HS-5 (cell line): ENCODE results near the gene CTH.
A peak's percentile ranks its signal among the peaks of the same experiment; 100 is the strongest.
"Not testable (repeated sequence)": the region's sequence is repeated elsewhere in the genome, so short reads cannot be mapped to it uniquely, and the experiment has no call there.

Source experiments
- DNase-seq: peaks from one replicate; pipeline ENCODE4 v3.0.0-alpha.2; 2012; ENCODE audit warnings: low read depth

CTH gene

GRCh38 chr1:70455291-70455690, 44.2 kb downstream of the CTH start:
- no peak for DNase-seq

DNA sequence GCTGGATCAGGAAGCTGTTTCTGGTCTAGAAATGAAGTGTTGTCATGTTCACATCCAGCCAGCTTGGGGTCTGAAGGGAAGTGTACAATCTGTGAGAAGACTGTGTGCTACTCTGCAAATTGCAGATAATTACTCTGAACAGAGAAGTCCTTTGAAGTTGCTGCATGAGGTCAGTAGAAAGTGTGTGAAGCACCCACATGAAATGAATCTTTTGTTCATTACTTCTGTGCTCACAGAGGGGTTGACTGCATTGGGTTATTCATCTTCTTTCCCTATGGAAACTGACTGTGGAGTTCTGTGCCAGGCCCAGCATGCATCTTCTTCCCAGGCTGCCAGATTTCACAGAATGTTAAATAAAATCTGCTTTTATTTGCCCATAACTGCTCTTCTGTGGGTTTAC, 47.1 kb downstream of the CTH start:
- no peak for DNase-seq

DNA sequence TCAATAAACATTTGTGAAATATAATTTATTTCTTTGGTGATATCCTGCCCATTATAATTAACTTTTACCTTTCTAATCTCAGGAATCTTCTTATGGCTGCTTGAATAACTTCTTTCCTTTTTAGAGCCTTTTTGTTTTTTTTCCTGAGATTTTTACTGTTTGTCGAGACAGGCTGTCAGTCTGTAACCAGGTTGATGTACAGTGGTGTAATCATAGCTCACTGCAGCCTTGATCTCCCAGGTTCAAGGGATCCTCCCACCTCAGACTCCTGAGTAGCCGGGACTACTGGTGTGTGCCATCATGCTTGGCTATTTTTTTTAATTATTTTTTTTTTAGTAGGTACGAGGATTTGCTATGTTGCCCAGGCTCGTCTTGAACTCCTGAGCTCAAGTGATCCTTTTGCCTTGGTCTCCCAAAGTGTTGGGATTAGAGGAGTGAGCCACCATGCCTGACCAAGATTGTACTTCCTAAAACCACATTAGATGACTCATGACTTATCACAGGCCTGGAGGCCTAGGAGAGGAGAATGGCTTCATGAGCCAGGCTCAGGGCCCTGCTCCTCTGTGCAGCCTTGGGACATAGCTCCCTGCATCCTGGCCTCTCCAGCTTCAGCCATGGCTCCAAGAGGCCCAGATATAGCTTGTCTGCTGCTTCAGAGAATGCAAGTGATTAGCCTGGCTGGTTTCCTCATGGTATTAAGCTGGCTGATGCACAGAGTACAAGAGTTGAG, 48.6 kb downstream of the CTH start:
- no peak for DNase-seq

GRCh38 chr1:70460740-70461713, 50.0 kb downstream of the CTH start:
- not testable (repeated sequence) for DNase-seq

DNA sequence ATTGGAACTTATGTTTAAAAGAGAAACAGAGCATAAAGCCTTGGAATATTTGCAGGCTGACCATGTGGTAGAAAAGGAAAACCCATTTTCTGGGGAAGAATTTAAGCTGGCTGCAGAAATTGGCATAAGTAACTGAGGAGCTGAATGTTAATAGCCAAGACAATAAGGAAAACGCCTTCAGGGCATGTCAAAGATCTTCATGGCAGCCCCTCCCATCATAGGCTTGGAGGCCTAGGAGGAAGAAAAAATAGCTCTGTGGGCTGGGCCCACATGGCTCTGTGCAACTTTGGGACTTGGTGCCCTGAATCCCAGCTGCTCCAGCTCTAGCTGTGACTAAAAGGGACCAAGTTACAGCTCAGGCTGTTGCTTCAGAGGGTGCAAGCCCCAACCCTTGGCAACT, 51.5 kb downstream of the CTH start:
- DNase-seq = no peak

DNA sequence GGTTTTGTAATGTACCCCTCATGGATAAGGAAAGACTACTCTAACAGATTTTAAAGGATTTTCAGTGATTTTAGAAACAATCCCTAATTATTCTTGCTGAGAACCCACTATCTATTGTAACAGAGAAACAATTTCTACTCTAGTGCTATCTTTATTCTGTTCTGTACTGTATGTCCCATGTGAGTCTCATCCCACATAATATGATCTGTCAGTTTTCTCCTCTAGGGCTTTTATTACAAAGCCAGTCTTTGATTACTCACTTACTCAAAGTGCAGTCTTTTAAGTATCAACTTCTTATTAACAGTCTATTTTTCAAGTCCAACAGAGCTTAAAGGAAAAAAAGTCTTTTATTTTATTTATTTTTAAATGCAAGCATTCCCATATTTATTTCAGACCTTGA, 54.8 kb downstream of the CTH start:
- DNase-seq = no peak

DNA sequence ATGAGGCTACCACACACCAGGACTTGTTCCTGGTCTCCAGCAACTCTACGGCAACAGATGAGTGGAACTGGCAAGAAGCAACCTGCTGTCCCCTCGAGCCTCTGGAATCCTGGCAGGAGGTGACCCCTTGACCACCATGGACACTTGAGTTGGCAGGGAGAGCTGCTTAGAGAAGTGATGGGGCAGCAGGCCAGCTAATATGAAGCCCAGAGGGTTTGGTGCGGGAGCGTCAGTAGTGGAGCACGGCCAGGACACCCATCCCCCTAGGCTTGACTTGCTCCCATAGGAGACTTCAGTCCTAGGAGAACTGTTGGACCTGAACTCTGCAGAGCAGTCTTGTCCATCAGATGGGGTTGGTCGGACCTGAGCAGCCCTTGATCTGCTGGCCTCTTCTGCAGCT, 56.5 kb downstream of the CTH start:
- no peak for DNase-seq

DNA sequence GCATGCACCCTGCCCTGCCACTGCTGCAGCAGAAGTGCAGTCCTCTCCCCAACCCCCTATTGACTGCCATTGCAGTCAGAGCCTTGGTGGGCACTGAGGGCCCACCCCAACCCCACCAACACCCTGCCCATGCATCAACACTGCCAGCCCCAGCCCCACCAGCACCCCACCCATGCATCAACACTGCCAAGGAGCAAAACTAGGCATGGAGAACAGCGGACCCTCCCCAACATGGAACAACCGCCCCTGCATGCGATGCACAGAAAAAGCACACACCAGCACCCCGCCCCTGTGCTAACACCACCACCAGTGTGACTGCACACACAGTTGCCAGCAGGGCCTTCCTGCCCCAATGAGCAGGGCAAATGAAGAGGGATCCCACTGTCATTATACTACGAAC, 57.1 kb downstream of the CTH start:
- no peak for DNase-seq

GRCh38 chr1:70469184-70469583, 58.1 kb downstream of the CTH start:
- DNase-seq = not testable (repeated sequence)

DNA sequence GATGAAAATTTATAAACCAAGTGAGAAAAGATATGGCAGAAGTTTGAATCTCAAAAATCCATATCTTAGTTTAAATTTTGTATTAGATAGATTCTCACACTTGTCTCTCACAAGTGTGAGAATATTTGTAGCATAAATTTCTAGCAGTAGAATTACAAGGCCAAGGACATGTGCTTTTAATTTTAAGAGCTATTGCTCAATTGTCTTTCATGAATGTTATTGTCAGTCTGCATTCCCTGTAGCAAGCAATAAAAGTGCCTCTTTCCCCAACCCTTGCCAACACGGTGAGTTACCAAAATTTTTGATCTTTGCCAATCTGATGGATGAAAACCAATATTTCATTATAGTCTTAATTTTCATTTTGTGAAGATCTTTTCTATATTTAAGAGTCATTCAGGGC, 64.0 kb downstream of the CTH start:
- DNase-seq = no peak

GRCh38 chr1:70477090-70477489, 66.0 kb downstream of the CTH start:
- DNase-seq = no peak

DNA sequence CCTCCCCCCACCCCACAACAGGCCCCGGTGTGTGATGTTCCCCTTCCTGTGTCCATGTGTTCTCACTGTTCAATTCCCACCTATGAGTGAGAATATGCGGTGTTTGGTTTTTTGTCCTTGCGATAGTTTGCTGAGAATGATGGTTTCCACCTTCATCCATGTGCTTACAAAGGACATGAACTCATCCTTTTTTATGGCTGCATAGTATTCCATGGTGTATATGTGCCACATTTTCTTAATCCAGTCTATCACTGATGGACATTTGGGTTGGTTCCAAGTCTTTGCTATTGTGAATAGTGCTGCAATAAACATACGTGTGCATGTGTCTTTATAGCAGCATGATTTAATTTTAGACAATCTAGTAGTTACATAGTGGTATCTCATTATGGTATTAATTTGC, 66.8 kb downstream of the CTH start:
- not testable (repeated sequence) for DNase-seq

GRCh38 chr1:70483342-70483741, 72.3 kb downstream of the CTH start:
- DNase-seq = no peak

- no peak for DNase-seq
Measured at GRCh38 chr1:70485624-70486023, 74.6 kb downstream of the CTH start.

GRCh38 chr1:70486676-70487458, 75.8 kb downstream of the CTH start:
- DNase-seq = peak; percentile 86

- no peak for DNase-seq
Measured at GRCh38 chr1:70487459-70487815, 76.4 kb downstream of the CTH start.

GRCh38 chr1:70487910-70488665, 77.0 kb downstream of the CTH start:
- no peak for DNase-seq
